CD4-positive, alpha-beta memory T cell (primary cell): ENCODE measurements around the gene ARHGAP29. TPM values are rescaled to one million over a fixed set of nuclear protein-coding genes. Genes with fewer than 3 reads are reported as not detected.
"Not testable (repeated sequence)": the region's sequence is repeated elsewhere in the genome, so short reads cannot be mapped to it uniquely, and the experiment has no call there.

Source experiments
- CTCF ChIA-PET: fragments of 350-600 bp; sonication (Branson Sonifier 250); formaldehyde crosslinking; loops from one replicate; lab custom pipeline; 2021; ENCODE audit warnings: inconsistent platforms; ENCODE audit not compliant: partially characterized antibody; lab: Charles Lee
- POLR2A ChIA-PET: fragments of 350-600 bp; sonication (Branson Sonifier 250); formaldehyde crosslinking; loops from one replicate; lab custom pipeline; 2021; ENCODE audit not compliant: partially characterized antibody; lab: Charles Lee
- DNase-seq, 5 donors: peaks; one replicate each; pipeline versions ENCODE4 v3.0.0 to v3.0.0-alpha.2; 2020 to 2022; ENCODE audit warnings: mixed read lengths in 1 of 5
- H3K27ac ChIP-seq: one replicate; pipeline ENCODE4 v1.7.0; 2013; ENCODE audit warnings: low read depth, low read length
- H3K27me3 ChIP-seq: 2 replicates; pipeline ENCODE4 v1.7.0; 2013; ENCODE audit warnings: mild to moderate bottlenecking, low read length, moderate library complexity; ENCODE audit not compliant: insufficient read depth
- H3K36me3 ChIP-seq: 2 replicates; pipeline ENCODE4 v1.7.0; 2013; ENCODE audit warnings: mild to moderate bottlenecking, low read length, moderate library complexity; ENCODE audit not compliant: insufficient read depth
- H3K4me1 ChIP-seq: 2 replicates; pipeline ENCODE4 v1.7.0; 2013; ENCODE audit warnings: mild to moderate bottlenecking, low read length, moderate library complexity; ENCODE audit not compliant: insufficient read depth
- H3K4me3 ChIP-seq, 2 donors: one replicate each; pipeline ENCODE4 v1.7.0; 2013; ENCODE audit warnings: low read length in 2 of 2, mild to moderate bottlenecking in 1 of 2
- H3K9me3 ChIP-seq, 2 donors: one replicate each; pipeline ENCODE4 v1.7.0; 2013; ENCODE audit warnings: low read length in 2 of 2, control low read depth in 1 of 2; ENCODE audit not compliant: control insufficient read depth in 1 of 2
- H3K27ac Mint-ChIP-seq, 7 donors: one replicate each; pipeline ENCODE4 v1.8.0; 2020 to 2021; ENCODE audit warnings: mixed read lengths in 7 of 7, mild to moderate bottlenecking in 6 of 7, inconsistent platforms in 3 of 7, moderate library complexity in 3 of 7
- H3K27me3 Mint-ChIP-seq, 2 donors: one replicate each; pipeline ENCODE4 v1.8.0; 2020 to 2021; ENCODE audit warnings: mixed read lengths in 2 of 2
- H3K36me3 Mint-ChIP-seq, 2 donors: one replicate each; pipeline ENCODE4 v1.8.0; 2020 to 2021; ENCODE audit warnings: mixed read lengths in 2 of 2, inconsistent platforms in 1 of 2, mild to moderate bottlenecking in 1 of 2
- H3K4me1 Mint-ChIP-seq, 4 donors: one replicate each; pipeline ENCODE4 v1.8.0; 2020 to 2021; ENCODE audit warnings: mixed read lengths in 4 of 4, mild to moderate bottlenecking in 1 of 4
- H3K4me3 Mint-ChIP-seq, 8 donors: one replicate each; pipeline ENCODE4 v1.8.0; 2020 to 2021; ENCODE audit warnings: mixed read lengths in 8 of 8, mild to moderate bottlenecking in 7 of 8, moderate library complexity in 6 of 8, inconsistent platforms in 3 of 8
- H3K9me3 Mint-ChIP-seq, 8 donors: one replicate each; pipeline ENCODE4 v1.8.0; 2020 to 2021; ENCODE audit warnings: mixed read lengths in 8 of 8, mild to moderate bottlenecking in 5 of 8, inconsistent platforms in 3 of 8, moderate library complexity in 1 of 8
- intact Hi-C: fragments of 100-400 bp; cut with micrococcal nuclease; formaldehyde crosslinking; loops from one replicate; pipeline ENCODE4 v1.15.1; 2023
- polyA plus RNA-seq, 2 donors: library from polyadenylated mRNA; unstranded; fragments of 300-500 nt; fragmentation: Illumina TruSeq; gene quantifications; one replicate each; pipeline ENCODE4 v1.2.3, GENCODE V29; 2021
- total RNA-seq, 2 experiments: library from RNA; stranded (reverse); gene quantifications; one replicate each; pipeline ENCODE4 v1.2.3, GENCODE V29; 2021

The ARHGAP29 gene
- total and polyA plus RNA-seq, 4 experiments from 2014 or later = not detected

GRCh38 chr1:94154989-94155388, 82.4 kb downstream of the ARHGAP29 start:
- CTCF ChIA-PET = no interaction called here

GRCh38 chr1:94153133-94153532, 84.3 kb downstream of the ARHGAP29 start:
- Histone ChIP-seq H3K27me3 (no peaks in the 10 kb centered on the region), H3K4me3 (no peak overlapping the region), H3K36me3 (no peaks in the 10 kb centered on the region), H3K4me1 (no peaks in the 10 kb centered on the region), H3K9me3 (no peaks in the 10 kb centered on the region), H3K27ac (no peak overlapping the region)
- no peaks in the 10 kb centered on the region for H3K4me1 Mint-ChIP-seq
- peaks cover 0 to 2% (median 0%) of the 10 kb centered on the region in 8 donors for H3K9me3 Mint-ChIP-seq
- no peaks in the 10 kb centered on the region for H3K27me3 Mint-ChIP-seq
- no peaks in the 10 kb centered on the region for H3K36me3 Mint-ChIP-seq
- ChIA-PET POLR2A (no interaction called here), CTCF (no interaction called here)
- H3K27ac Mint-ChIP-seq = no peak overlapping the region
- intact Hi-C loops = no loop called here
- no peak overlapping the region for H3K4me3 Mint-ChIP-seq
- DNase-seq = no peak

More at GRCh38 chr1:94154989-94155388, 82.4 kb downstream of the ARHGAP29 start:
- H3K27me3 ChIP-seq = no peaks in the 10 kb centered on the region
- no peaks in the 10 kb centered on the region for H3K4me1 ChIP-seq
- no peaks in the 10 kb centered on the region for H3K36me3 Mint-ChIP-seq
- no peak overlapping the region for H3K4me3 ChIP-seq
- H3K27ac ChIP-seq = no peak overlapping the region
- no peaks in the 10 kb centered on the region for H3K9me3 ChIP-seq
- H3K27me3 Mint-ChIP-seq = no peaks in the 10 kb centered on the region
- no peak for DNase-seq
- no peaks in the 10 kb centered on the region for H3K4me1 Mint-ChIP-seq
- no peak overlapping the region for H3K27ac Mint-ChIP-seq
- peaks cover 0 to 2% (median 0%) of the 10 kb centered on the region in 8 donors for H3K9me3 Mint-ChIP-seq
- POLR2A ChIA-PET = no interaction called here
- no peak overlapping the region for H3K4me3 Mint-ChIP-seq
- intact Hi-C loops = no loop called here
- H3K36me3 ChIP-seq = no peaks in the 10 kb centered on the region

GRCh38 chr1:94149166-94149565, 88.2 kb downstream of the ARHGAP29 start:
- H3K9me3 Mint-ChIP-seq, CTCF ChIA-PET, H3K9me3 ChIP-seq, H3K4me1 Mint-ChIP-seq, H3K36me3 Mint-ChIP-seq, H3K27ac ChIP-seq, H3K4me1 ChIP-seq, H3K4me3 ChIP-seq, H3K4me3 Mint-ChIP-seq, H3K36me3 ChIP-seq, intact Hi-C loops, H3K27me3 ChIP-seq, H3K27me3 Mint-ChIP-seq, DNase-seq, POLR2A ChIA-PET, H3K27ac Mint-ChIP-seq: not testable (repeated sequence)

- Mint-ChIP-seq H3K36me3 (no peaks in the 10 kb centered on the region), H3K4me3 (no peak overlapping the region), H3K9me3 (peaks cover 0 to 2% (median 0%) of the 10 kb centered on the region in 8 donors), H3K27me3 (peaks cover 0 to 2% of the 10 kb centered on the region in 2 donors), H3K4me1 (no peaks in the 10 kb centered on the region), H3K27ac (no peak overlapping the region)
- DNase-seq = no peak
- Histone ChIP-seq H3K36me3 (no peaks in the 10 kb centered on the region), H3K9me3 (no peaks in the 10 kb centered on the region), H3K4me1 (no peaks in the 10 kb centered on the region), H3K27me3 (no peaks in the 10 kb centered on the region), H3K27ac (no peak overlapping the region), H3K4me3 (no peak overlapping the region)
- POLR2A ChIA-PET = no interaction called here
- intact Hi-C loops = no loop called here
- CTCF ChIA-PET = no interaction called here
Observed at GRCh38 chr1:94146273-94146672, 91.1 kb downstream of the ARHGAP29 start.

- Histone ChIP-seq H3K27me3 (no peaks in the 10 kb centered on the region), H3K27ac (no peak overlapping the region), H3K9me3 (no peaks in the 10 kb centered on the region), H3K36me3 (no peaks in the 10 kb centered on the region), H3K4me3 (no peak overlapping the region), H3K4me1 (no peaks in the 10 kb centered on the region)
- Mint-ChIP-seq H3K27ac (no peak overlapping the region), H3K27me3 (peaks cover 0 to 2% of the 10 kb centered on the region in 2 donors), H3K4me1 (no peaks in the 10 kb centered on the region), H3K9me3 (peaks cover 0 to 2% (median 0%) of the 10 kb centered on the region in 8 donors), H3K36me3 (no peaks in the 10 kb centered on the region), H3K4me3 (no peak overlapping the region)
- ChIA-PET POLR2A (no interaction called here), CTCF (no interaction called here)
- DNase-seq = no peak
- intact Hi-C loops = no loop called here
Observed at GRCh38 chr1:94144836-94145235, 92.5 kb downstream of the ARHGAP29 start.

GRCh38 chr1:94143809-94144176, 93.6 kb downstream of the ARHGAP29 start:
- Histone ChIP-seq H3K4me3 (no peak overlapping the region), H3K27me3 (no peaks in the 10 kb centered on the region), H3K4me1 (no peaks in the 10 kb centered on the region), H3K27ac (no peak overlapping the region), H3K9me3 (no peaks in the 10 kb centered on the region), H3K36me3 (no peaks in the 10 kb centered on the region)
- intact Hi-C loops = no loop called here
- Mint-ChIP-seq H3K36me3 (no peaks in the 10 kb centered on the region), H3K27me3 (peaks cover 0 to 2% of the 10 kb centered on the region in 2 donors), H3K4me3 (no peak overlapping the region), H3K27ac (no peak overlapping the region), H3K4me1 (no peaks in the 10 kb centered on the region), H3K9me3 (peaks cover 0 to 7% (median under 1%) of the 10 kb centered on the region in 8 donors)
- no peak for DNase-seq
- ChIA-PET POLR2A (no interaction called here), CTCF (no interaction called here)

GRCh38 chr1:94143173-94143808, 94.1 kb downstream of the ARHGAP29 start:
- Mint-ChIP-seq H3K36me3 (no peaks in the 10 kb centered on the region), H3K27me3 (peaks cover 0 to 2% of the 10 kb centered on the region in 2 donors), H3K4me3 (no peak overlapping the region), H3K4me1 (no peaks in the 10 kb centered on the region), H3K9me3 (peaks cover 0 to 7% (median under 1%) of the 10 kb centered on the region in 8 donors), H3K27ac (no peak overlapping the region)
- Histone ChIP-seq H3K4me3 (no peak overlapping the region), H3K27ac (no peak overlapping the region), H3K9me3 (no peaks in the 10 kb centered on the region), H3K4me1 (no peaks in the 10 kb centered on the region), H3K36me3 (no peaks in the 10 kb centered on the region), H3K27me3 (no peaks in the 10 kb centered on the region)
- no peak for DNase-seq
- POLR2A ChIA-PET = no interaction called here
- CTCF ChIA-PET = no interaction called here
- intact Hi-C loops = no loop called here
